ENCODE measurements around the gene DTNB.

Gene DTNB

GRCh38 chr2:25378731-25379490 is 294.5 kb downstream of the DTNB start:
- H3K27ac ChIP-seq = no peak overlapping the region

GRCh38 chr2:25377822-25378421 is 295.5 kb downstream of the DTNB start:
- no peak overlapping the region; the same call in 1 of the 2 replicates for H3K27ac ChIP-seq
- TF ChIP-seq ZFX (IDR thresholded peaks at IDR 0.05) (no peak), CTCF (conservative IDR thresholded peaks at IDR 0.05) (no peak)

More at GRCh38 chr2:25378731-25379490, 294.5 kb downstream of the DTNB start:
- TF ChIP-seq CTCF (conservative IDR thresholded peaks at IDR 0.05) (no peak), ZFX (IDR thresholded peaks at IDR 0.05) (no peak)

GRCh38 chr2:25376750-25377621 is 296.4 kb downstream of the DTNB start:
- peak overlapping the region; percentile 34; the same call in 1 of the 2 replicates for H3K27ac ChIP-seq

GRCh38 chr2:25375989-25376545 is 297.3 kb downstream of the DTNB start:
- TF ChIP-seq ZFX (IDR thresholded peaks at IDR 0.05) (no peak), CTCF (conservative IDR thresholded peaks at IDR 0.05) (no peak)
- no peak overlapping the region for H3K27ac ChIP-seq

More at GRCh38 chr2:25376750-25377621, 296.4 kb downstream of the DTNB start:
- TF ChIP-seq ZFX (IDR thresholded peaks at IDR 0.05) (no peak), CTCF (conservative IDR thresholded peaks at IDR 0.05) (peak; percentile 98)

GRCh38 chr2:25375371-25375988 is 297.9 kb downstream of the DTNB start:
- no peak for TF ChIP-seq ZFX (IDR thresholded peaks at IDR 0.05)
- TF ChIP-seq CTCF (conservative IDR thresholded peaks at IDR 0.05) = no peak
- H3K27ac ChIP-seq = no peak overlapping the region

- no peak for TF ChIP-seq CTCF (conservative IDR thresholded peaks at IDR 0.05)
- no peak for TF ChIP-seq ZFX (IDR thresholded peaks at IDR 0.05)
- no peak overlapping the region for H3K27ac ChIP-seq
These were observed 298.6 kb downstream of the DTNB start for GRCh38 chr2:25374827-25375226.

All from C4-2B (cell line).